ENCODE measurements around the gene RTEL1. TPM values are rescaled to one million over a fixed set of nuclear protein-coding genes. Genes with fewer than 3 reads are reported as not detected.

The RTEL1 gene
- total RNA-seq, 1 experiment from 2014 or later, result 33.4 TPM

GRCh38 chr20:63675681-63676368 is 17.7 kb downstream of the RTEL1 start:
- Histone ChIP-seq H4K20me1 (ENCODE audit: control insufficient read depth, insufficient read depth, insufficient read length) (no peaks in the 10 kb centered on the region), H3K9me3 (ENCODE audit: control insufficient read depth, low read depth, low read length) (no peaks in the 10 kb centered on the region), H3K79me1 (ENCODE audit: insufficient read depth, low read depth, low read length, poor library complexity, severe bottlenecking) (no peaks in the 10 kb centered on the region), H2BK15ac (ENCODE audit: low read depth, low read length) (no peak overlapping the region), H3T11ph (ENCODE audit: low read length) (no peak overlapping the region), H3K14ac (ENCODE audit: insufficient read depth, low read length) (no peak overlapping the region), H4K5ac (ENCODE audit: insufficient read length, low read depth, low read length) (no peak overlapping the region), H4K8ac (replicated peaks; ENCODE audit: insufficient read length, low read depth, low read length) (no peak overlapping the region), H3K23me2 (ENCODE audit: insufficient read length, low read depth, low read length, poor library complexity, severe bottlenecking) (no peaks in the 10 kb centered on the region), H3K27me3 (ENCODE audit: insufficient read depth, low read length) (no peaks in the 10 kb centered on the region), H2BK20ac (ENCODE audit: low read depth, low read length, poor library complexity, severe bottlenecking) (no peak overlapping the region), H3K79me2 (ENCODE audit: insufficient read depth, low read length) (no peaks in the 10 kb centered on the region), H3K23ac (ENCODE audit: insufficient read length, low read depth, low read length) (no peak overlapping the region), H3K4ac (ENCODE audit: low read depth, low read length) (no peak overlapping the region), H3K27ac (ENCODE audit: insufficient read length, low read depth, low read length) (no peak overlapping the region), H3K18ac (ENCODE audit: insufficient read length, low read depth, low read length) (no peak overlapping the region), H3K9ac (ENCODE audit: extremely low read depth, insufficient read length, low read length) (no peak overlapping the region), H2AK5ac (ENCODE audit: insufficient read length, low read length) (no peak overlapping the region), H3K56ac (ENCODE audit: insufficient read length, low read depth, low read length) (no peak overlapping the region), H2BK5ac (ENCODE audit: insufficient read length, low read length) (no peak overlapping the region), H2BK12ac (ENCODE audit: insufficient read length, low read depth, low read length) (no peak overlapping the region), H2BK120ac (ENCODE audit: low read depth, low read length, poor library complexity, severe bottlenecking) (no peak overlapping the region), H3K4me1 (ENCODE audit: insufficient read depth, low read length) (no peaks in the 10 kb centered on the region), H4K91ac (ENCODE audit: insufficient read length, low read depth, low read length) (no peak overlapping the region), H3K4me2 (ENCODE audit: insufficient read depth, insufficient read length, low read length) (no peak overlapping the region), H2AFZ (ENCODE audit: low read length) (no peak overlapping the region)
- DNase-seq, result no peak
- Mint-ChIP-seq H3K27ac (no peak overlapping the region), H3K4me1 (no peaks in the 10 kb centered on the region), H3K4me3 (no peak overlapping the region), H3K9me3 (no peaks in the 10 kb centered on the region; a peak in 1 of 5 replicates), H3K27me3 (ENCODE audit: low read depth) (no peaks in the 10 kb centered on the region), H3K36me3 (ENCODE audit: insufficient read depth in 1 of 3, low read depth in 3 of 3) (peaks cover 14 to 35% (median 34%) of the 10 kb centered on the region in 3 experiments; a peak in 6 of 7 replicates)
- WGBS (ENCODE audit: extremely low coverage, insufficient read length, low lambda C conversion rate), result no CpG with 5 or more reads among the region's 20 CpGs
- TF ChIP-seq CTCF (conservative IDR thresholded peaks at IDR 0.05), result no peak
